HG02970 (cell line): ENCODE results near the gene CFAP210.

Experiments used
- ATAC-seq: cut with Tn5 transposase; IDR thresholded peaks from one replicate; pipeline ENCODE4 v1.9.1; 2021; ENCODE audit warnings: mild to moderate bottlenecking, moderate library complexity, moderate number of reproducible peaks; ENCODE audit not compliant: unreplicated experiment, low FRiP score

Gene CFAP210

GRCh38 chr2:169676357-169676756 lies 17.8 kb downstream of the CFAP210 start:
- no peak for ATAC-seq

- ATAC-seq: no peak
These were observed 20.3 kb downstream of the CFAP210 start for GRCh38 chr2:169673921-169674320.

- ATAC-seq: no peak
These were observed 21.1 kb downstream of the CFAP210 start for GRCh38 chr2:169673106-169673505.

GRCh38 chr2:169672406-169672805 lies 21.8 kb downstream of the CFAP210 start:
- ATAC-seq: no peak

GRCh38 chr2:169670937-169671336 lies 23.3 kb downstream of the CFAP210 start:
- ATAC-seq: no peak

- ATAC-seq: no peak
These were observed 24.0 kb downstream of the CFAP210 start for GRCh38 chr2:169670215-169670651.

- ATAC-seq: no peak
These were observed 26.6 kb downstream of the CFAP210 start for GRCh38 chr2:169667583-169667982.

GRCh38 chr2:169664978-169665930 lies 29.0 kb downstream of the CFAP210 start:
- no peak for ATAC-seq

GRCh38 chr2:169664600-169664977 lies 29.6 kb downstream of the CFAP210 start:
- ATAC-seq: no peak

- no peak for ATAC-seq
These were observed 31.0 kb downstream of the CFAP210 start for GRCh38 chr2:169663247-169663646.

GRCh38 chr2:169662744-169663143 lies 31.5 kb downstream of the CFAP210 start:
- no peak for ATAC-seq

- no peak for ATAC-seq
These were observed 32.9 kb downstream of the CFAP210 start for GRCh38 chr2:169661265-169661664.

GRCh38 chr2:169659320-169659719 lies 34.9 kb downstream of the CFAP210 start:
- ATAC-seq: no peak

- ATAC-seq: no peak
These were observed 35.3 kb downstream of the CFAP210 start for GRCh38 chr2:169658877-169659276.

GRCh38 chr2:169656164-169656563 lies 38.0 kb downstream of the CFAP210 start:
- no peak for ATAC-seq

- ATAC-seq: no peak
These were observed 40.6 kb downstream of the CFAP210 start for GRCh38 chr2:169653636-169654035.

- ATAC-seq: no peak
These were observed 44.9 kb downstream of the CFAP210 start for GRCh38 chr2:169649278-169649677.

GRCh38 chr2:169647496-169647895 lies 46.7 kb downstream of the CFAP210 start:
- ATAC-seq: no peak

- ATAC-seq: no peak
These were observed 50.0 kb downstream of the CFAP210 start for GRCh38 chr2:169644173-169644572.

- no peak for ATAC-seq
These were observed 52.7 kb downstream of the CFAP210 start for GRCh38 chr2:169641464-169641863.

- ATAC-seq: no peak
These were observed 54.1 kb downstream of the CFAP210 start for GRCh38 chr2:169640104-169640503.

- ATAC-seq: no peak
These were observed 56.6 kb downstream of the CFAP210 start for GRCh38 chr2:169637620-169638019.
